ENCODE data around the gene MTRFR.
"Not testable (repeated sequence)": the region's sequence is repeated elsewhere in the genome, so short reads cannot be mapped to it uniquely, and the experiment has no call there.

MTRFR gene

GRCh38 chr12:123250471-123251383, 17.5 kb downstream of the MTRFR start:
- H3K79me2 ChIP-seq (ENCODE audit: control insufficient read depth, insufficient read depth, low read length, unreplicated experiment) = peaks cover 44% of the 10 kb centered on the region
- no peak overlapping the region for H3K27ac ChIP-seq (ENCODE audit: low read depth, low read length)

GRCh38 chr12:123251403-123252076, 18.3 kb downstream of the MTRFR start:
- Histone ChIP-seq H3K27ac (ENCODE audit: low read depth, low read length) (no peak overlapping the region), H3K79me2 (ENCODE audit: control insufficient read depth, insufficient read depth, low read length, unreplicated experiment) (peaks cover 40% of the 10 kb centered on the region), H3K36me3 (ENCODE audit: insufficient read depth, low read length) (peaks cover 22% of the 10 kb centered on the region)

More at GRCh38 chr12:123250471-123251383, 17.5 kb downstream of the MTRFR start:
- no peak overlapping the region for H3K4me3 ChIP-seq (ENCODE audit: low read depth, low read length)
- peaks cover 7% of the 10 kb centered on the region for H3K4me1 ChIP-seq (ENCODE audit: control insufficient read depth, insufficient read depth, low read length, unreplicated experiment)
- peaks cover 20% of the 10 kb centered on the region for H3K36me3 ChIP-seq (ENCODE audit: insufficient read depth, low read length)
- H2AFZ ChIP-seq (ENCODE audit: low read length, unreplicated experiment) = no peak overlapping the region
- H3K27me3 ChIP-seq (ENCODE audit: insufficient read depth, low read length) = no peaks in the 10 kb centered on the region

GRCh38 chr12:123252365-123252764, 19.1 kb downstream of the MTRFR start:
- H2AFZ ChIP-seq (ENCODE audit: low read length, unreplicated experiment); H3K27ac ChIP-seq (ENCODE audit: low read depth, low read length); H3K27me3 ChIP-seq (ENCODE audit: insufficient read depth, low read length); H3K4me1 ChIP-seq (ENCODE audit: control insufficient read depth, insufficient read depth, low read length, unreplicated experiment); H3K4me3 ChIP-seq (ENCODE audit: low read depth, low read length): not testable (repeated sequence)
- peaks cover 22% of the 10 kb centered on the region for H3K36me3 ChIP-seq (ENCODE audit: insufficient read depth, low read length)
- H3K79me2 ChIP-seq (ENCODE audit: control insufficient read depth, insufficient read depth, low read length, unreplicated experiment) = peaks cover 39% of the 10 kb centered on the region

More at GRCh38 chr12:123251403-123252076, 18.3 kb downstream of the MTRFR start:
- Histone ChIP-seq H2AFZ (ENCODE audit: low read length, unreplicated experiment) (no peak overlapping the region), H3K4me3 (ENCODE audit: low read depth, low read length) (no peak overlapping the region), H3K27me3 (ENCODE audit: insufficient read depth, low read length) (no peaks in the 10 kb centered on the region), H3K4me1 (ENCODE audit: control insufficient read depth, insufficient read depth, low read length, unreplicated experiment) (peaks cover 7% of the 10 kb centered on the region)

GRCh38 chr12:123253641-123254459, 20.6 kb downstream of the MTRFR start:
- H3K4me3 ChIP-seq (ENCODE audit: low read depth, low read length) = no peak overlapping the region
- no peak overlapping the region for H3K27ac ChIP-seq (ENCODE audit: low read depth, low read length)
- peaks cover 21% of the 10 kb centered on the region for H3K36me3 ChIP-seq (ENCODE audit: insufficient read depth, low read length)
- peaks cover 32% of the 10 kb centered on the region for H3K79me2 ChIP-seq (ENCODE audit: control insufficient read depth, insufficient read depth, low read length, unreplicated experiment)
- no peaks in the 10 kb centered on the region for H3K27me3 ChIP-seq (ENCODE audit: insufficient read depth, low read length)
- H2AFZ ChIP-seq (ENCODE audit: low read length, unreplicated experiment) = no peak overlapping the region
- H3K4me1 ChIP-seq (ENCODE audit: control insufficient read depth, insufficient read depth, low read length, unreplicated experiment) = peaks cover 7% of the 10 kb centered on the region

GRCh38 chr12:123254853-123255446, 21.7 kb downstream of the MTRFR start:
- Histone ChIP-seq H2AFZ (ENCODE audit: low read length, unreplicated experiment) (no peak overlapping the region), H3K36me3 (ENCODE audit: insufficient read depth, low read length) (peaks cover 26% of the 10 kb centered on the region), H3K27ac (ENCODE audit: low read depth, low read length) (no peak overlapping the region), H3K27me3 (ENCODE audit: insufficient read depth, low read length) (no peaks in the 10 kb centered on the region), H3K79me2 (ENCODE audit: control insufficient read depth, insufficient read depth, low read length, unreplicated experiment) (peaks cover 28% of the 10 kb centered on the region), H3K4me1 (ENCODE audit: control insufficient read depth, insufficient read depth, low read length, unreplicated experiment) (peaks cover 7% of the 10 kb centered on the region), H3K4me3 (ENCODE audit: low read depth, low read length) (no peak overlapping the region)

- Histone ChIP-seq H3K36me3 (ENCODE audit: insufficient read depth, low read length) (peaks cover 36% of the 10 kb centered on the region), H3K4me3 (ENCODE audit: low read depth, low read length) (no peak overlapping the region), H3K27me3 (ENCODE audit: insufficient read depth, low read length) (no peaks in the 10 kb centered on the region), H2AFZ (ENCODE audit: low read length, unreplicated experiment) (no peak overlapping the region), H3K79me2 (ENCODE audit: control insufficient read depth, insufficient read depth, low read length, unreplicated experiment) (peaks cover 6% of the 10 kb centered on the region), H3K4me1 (ENCODE audit: control insufficient read depth, insufficient read depth, low read length, unreplicated experiment) (no peaks in the 10 kb centered on the region), H3K27ac (ENCODE audit: low read depth, low read length) (no peak overlapping the region)
These were observed 25.4 kb downstream of the MTRFR start for GRCh38 chr12:123258593-123258992.

GRCh38 chr12:123260081-123260480, 26.8 kb downstream of the MTRFR start:
- no peak overlapping the region for H3K4me3 ChIP-seq (ENCODE audit: low read depth, low read length)
- no peak overlapping the region for H3K27ac ChIP-seq (ENCODE audit: low read depth, low read length)
- H3K4me1 ChIP-seq (ENCODE audit: control insufficient read depth, insufficient read depth, low read length, unreplicated experiment) = no peaks in the 10 kb centered on the region
- peaks cover 30% of the 10 kb centered on the region for H3K36me3 ChIP-seq (ENCODE audit: insufficient read depth, low read length)
- H2AFZ ChIP-seq (ENCODE audit: low read length, unreplicated experiment) = no peak overlapping the region
- H3K27me3 ChIP-seq (ENCODE audit: insufficient read depth, low read length) = no peaks in the 10 kb centered on the region
- H3K79me2 ChIP-seq (ENCODE audit: control insufficient read depth, insufficient read depth, low read length, unreplicated experiment) = peaks cover 3% of the 10 kb centered on the region

GRCh38 chr12:123261196-123261595, 28.0 kb downstream of the MTRFR start:
- no peak overlapping the region for H3K4me3 ChIP-seq (ENCODE audit: low read depth, low read length)
- H2AFZ ChIP-seq (ENCODE audit: low read length, unreplicated experiment) = no peak overlapping the region
- peaks cover 2% of the 10 kb centered on the region for H3K79me2 ChIP-seq (ENCODE audit: control insufficient read depth, insufficient read depth, low read length, unreplicated experiment)
- H3K27ac ChIP-seq (ENCODE audit: low read depth, low read length) = no peak overlapping the region
- H3K4me1 ChIP-seq (ENCODE audit: control insufficient read depth, insufficient read depth, low read length, unreplicated experiment) = no peaks in the 10 kb centered on the region
- no peaks in the 10 kb centered on the region for H3K27me3 ChIP-seq (ENCODE audit: insufficient read depth, low read length)
- H3K36me3 ChIP-seq (ENCODE audit: insufficient read depth, low read length) = peaks cover 25% of the 10 kb centered on the region; the same call in 1 of the 2 replicates

- Histone ChIP-seq H2AFZ (ENCODE audit: low read length, unreplicated experiment) (no peak overlapping the region), H3K36me3 (ENCODE audit: insufficient read depth, low read length) (peaks cover 23% of the 10 kb centered on the region; the same call in 1 of the 2 replicates), H3K4me3 (ENCODE audit: low read depth, low read length) (no peak overlapping the region), H3K27ac (ENCODE audit: low read depth, low read length) (no peak overlapping the region), H3K27me3 (ENCODE audit: insufficient read depth, low read length) (no peaks in the 10 kb centered on the region), H3K4me1 (ENCODE audit: control insufficient read depth, insufficient read depth, low read length, unreplicated experiment) (no peaks in the 10 kb centered on the region), H3K79me2 (ENCODE audit: control insufficient read depth, insufficient read depth, low read length, unreplicated experiment) (peaks cover 22% of the 10 kb centered on the region)
These were observed 30.1 kb downstream of the MTRFR start for GRCh38 chr12:123263196-123263817.
